Ascending aorta (tissue), 2 donors: ENCODE results near the gene KIF19. TPM values are rescaled to one million over a fixed set of nuclear protein-coding genes. Genes with fewer than 3 reads are reported as not detected.

Experiments used
- DNase-seq, 2 donors: peaks; one replicate each; pipeline ENCODE4 v3.0.0-alpha.2; 2019; ENCODE audit warnings: low spot score in 2 of 2
- H3K27ac ChIP-seq, 2 donors: fragments of 200-600 bp; sonication (generic); one replicate each; pipeline ENCODE4 v1.5.1; 2016 to 2017; ENCODE audit warnings: mild to moderate bottlenecking in 1 of 2
- H3K27me3 ChIP-seq: fragments of 200-600 bp; sonication (generic); one replicate; pipeline ENCODE4 v1.5.1; 2017
- H3K36me3 ChIP-seq, 2 donors: fragments of 200-600 bp; sonication (generic); one replicate each; pipeline ENCODE4 v1.5.1; 2016
- H3K4me1 ChIP-seq, 2 donors: fragments of 200-600 bp; sonication (generic); one replicate each; pipeline ENCODE4 v1.5.1; 2016 to 2017; ENCODE audit warnings: mild to moderate bottlenecking in 1 of 2
- H3K4me3 ChIP-seq, 2 donors: fragments of 200-600 bp; sonication (generic); one replicate each; pipeline ENCODE4 v1.5.1; 2016 to 2017; ENCODE audit warnings: mild to moderate bottlenecking in 1 of 2
- H3K9me3 ChIP-seq, 2 donors: fragments of 200-600 bp; sonication (generic); one replicate each; pipeline ENCODE4 v1.5.1; 2016
- intact Hi-C: fragments of 100-400 bp; cut with DNase I; formaldehyde crosslinking; loops from one replicate; pipeline ENCODE4 v1.15.1; 2023
- total RNA-seq: library from RNA; depleted of rRNA; stranded (reverse); fragments of >200 nt; gene quantifications from one replicate; pipeline ENCODE4 v1.1.0, GENCODE V29; 2016
- TF ChIP-seq, protein P1 (sequence below), 3 experiments: fragments of 200-600 bp in 2 of 3; fragments of 450-650 bp in 1 of 3; sonication (generic) in 2 of 3; IDR thresholded peaks; one replicate each; pipeline ENCODE4 v1.5.1; 2016 to 2019; ENCODE audit warnings: antibody characterized with exemption in 3 of 3, mild to moderate bottlenecking in 1 of 3, moderate library complexity in 1 of 3

Gene KIF19
- total RNA-seq, 1 donor from 2014 or later, result 11.7 TPM

GRCh38 chr17:74393346-74393942 is 67.4 kb downstream of the KIF19 start:
- DNase-seq, result peak; percentile 38 to 72
- H3K4me1 ChIP-seq, result peaks cover 0 to 13% of the 10 kb centered on the region in 2 donors

DNA sequence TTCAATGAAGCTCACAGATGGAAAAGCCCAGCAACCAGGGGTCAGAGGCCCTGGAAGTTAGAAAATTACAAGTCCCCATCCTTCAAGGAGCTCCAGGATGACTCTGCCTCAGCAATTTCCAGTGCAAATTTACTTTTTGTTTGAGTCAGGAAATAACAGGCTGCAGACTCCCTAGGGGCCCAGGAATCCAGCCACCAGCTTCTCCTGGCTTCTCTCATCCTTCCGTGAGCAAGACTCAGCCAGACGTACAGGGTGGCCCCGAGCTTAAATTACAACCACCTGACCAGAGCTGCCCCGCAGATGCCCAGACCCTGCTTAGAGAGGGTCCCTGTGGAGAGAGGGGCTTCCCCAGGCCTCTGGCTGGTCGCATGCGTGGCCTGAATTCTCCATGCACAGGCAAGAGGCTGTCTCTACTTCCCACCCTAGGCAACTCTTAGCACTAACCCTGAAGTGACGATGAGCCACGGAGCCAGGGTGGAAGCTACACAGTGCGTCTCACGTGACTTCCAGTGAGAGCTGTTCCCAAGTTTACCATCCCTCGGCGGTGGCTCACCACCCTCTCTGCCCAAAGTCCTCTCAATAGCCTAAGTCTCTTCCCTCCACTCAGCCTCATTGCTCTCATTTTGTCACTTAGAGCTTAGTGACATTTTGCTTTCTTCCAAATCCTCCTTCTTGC is 68.4 kb downstream of the KIF19 start:
- no peaks in the 10 kb centered on the region for H3K36me3 ChIP-seq
- no peaks in the 10 kb centered on the region for H3K27me3 ChIP-seq
- no peak overlapping the region for H3K4me3 ChIP-seq
- DNase-seq, result no peak
- H3K4me1 ChIP-seq, result peaks cover 0 to 13% of the 10 kb centered on the region in 2 donors
- intact Hi-C loops, result no loop called here
- H3K9me3 ChIP-seq, result no peaks in the 10 kb centered on the region
- TF ChIP-seq, protein P1, sequence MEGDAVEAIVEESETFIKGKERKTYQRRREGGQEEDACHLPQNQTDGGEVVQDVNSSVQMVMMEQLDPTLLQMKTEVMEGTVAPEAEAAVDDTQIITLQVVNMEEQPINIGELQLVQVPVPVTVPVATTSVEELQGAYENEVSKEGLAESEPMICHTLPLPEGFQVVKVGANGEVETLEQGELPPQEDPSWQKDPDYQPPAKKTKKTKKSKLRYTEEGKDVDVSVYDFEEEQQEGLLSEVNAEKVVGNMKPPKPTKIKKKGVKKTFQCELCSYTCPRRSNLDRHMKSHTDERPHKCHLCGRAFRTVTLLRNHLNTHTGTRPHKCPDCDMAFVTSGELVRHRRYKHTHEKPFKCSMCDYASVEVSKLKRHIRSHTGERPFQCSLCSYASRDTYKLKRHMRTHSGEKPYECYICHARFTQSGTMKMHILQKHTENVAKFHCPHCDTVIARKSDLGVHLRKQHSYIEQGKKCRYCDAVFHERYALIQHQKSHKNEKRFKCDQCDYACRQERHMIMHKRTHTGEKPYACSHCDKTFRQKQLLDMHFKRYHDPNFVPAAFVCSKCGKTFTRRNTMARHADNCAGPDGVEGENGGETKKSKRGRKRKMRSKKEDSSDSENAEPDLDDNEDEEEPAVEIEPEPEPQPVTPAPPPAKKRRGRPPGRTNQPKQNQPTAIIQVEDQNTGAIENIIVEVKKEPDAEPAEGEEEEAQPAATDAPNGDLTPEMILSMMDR (IDR thresholded peaks at IDR 0.05), result no peak
- H3K27ac ChIP-seq, result peak overlapping the region; percentile 49 to 65

More at GRCh38 chr17:74393346-74393942, 67.4 kb downstream of the KIF19 start:
- Histone ChIP-seq H3K36me3 (no peaks in the 10 kb centered on the region), H3K27ac (peak overlapping the region; percentile 54 to 65), H3K9me3 (no peaks in the 10 kb centered on the region), H3K4me3 (no peak overlapping the region), H3K27me3 (no peaks in the 10 kb centered on the region)
- TF ChIP-seq, protein P1 (IDR thresholded peaks at IDR 0.05), result no peak
- intact Hi-C loops, result no loop called here

- intact Hi-C loops, result no loop called here
- H3K27me3 ChIP-seq, result no peaks in the 10 kb centered on the region
- H3K9me3 ChIP-seq, result no peaks in the 10 kb centered on the region
- peak overlapping the region; percentile 49 to 65 for H3K27ac ChIP-seq
- DNase-seq, result no peak
- TF ChIP-seq, protein P1 (IDR thresholded peaks at IDR 0.05), result no peak
- no peak overlapping the region for H3K4me3 ChIP-seq
- H3K36me3 ChIP-seq, result no peaks in the 10 kb centered on the region
- H3K4me1 ChIP-seq, result peaks cover 0 to 13% of the 10 kb centered on the region in 2 donors
These were observed 69.0 kb downstream of the KIF19 start for GRCh38 chr17:74394977-74395376.

GRCh38 chr17:74396567-74396966 is 70.5 kb downstream of the KIF19 start:
- Histone ChIP-seq H3K4me1 (peaks cover 0 to 13% of the 10 kb centered on the region in 2 donors), H3K27me3 (no peaks in the 10 kb centered on the region), H3K9me3 (no peaks in the 10 kb centered on the region), H3K27ac (no peak overlapping the region), H3K4me3 (no peak overlapping the region), H3K36me3 (no peaks in the 10 kb centered on the region)
- TF ChIP-seq, protein P1 (IDR thresholded peaks at IDR 0.05), result no peak
- no peak for DNase-seq
- intact Hi-C loops, result no loop called here

- intact Hi-C loops, result no loop called here
- TF ChIP-seq, protein P1 (IDR thresholded peaks at IDR 0.05), result no peak
- no peak overlapping the region for H3K4me3 ChIP-seq
These were observed 76.0 kb downstream of the KIF19 start for GRCh38 chr17:74402048-74402447.

More at GRCh38 chr17:74402048-74402447, 76.0 kb downstream of the KIF19 start:
- Histone ChIP-seq H3K36me3 (no peaks in the 10 kb centered on the region), H3K27ac (no peak overlapping the region), H3K27me3 (no peaks in the 10 kb centered on the region), H3K9me3 (no peaks in the 10 kb centered on the region), H3K4me1 (no peaks in the 10 kb centered on the region)
- DNase-seq, result no peak
